Measurements from ENCODE around the gene PLAC1.

PLAC1 gene

DNA sequence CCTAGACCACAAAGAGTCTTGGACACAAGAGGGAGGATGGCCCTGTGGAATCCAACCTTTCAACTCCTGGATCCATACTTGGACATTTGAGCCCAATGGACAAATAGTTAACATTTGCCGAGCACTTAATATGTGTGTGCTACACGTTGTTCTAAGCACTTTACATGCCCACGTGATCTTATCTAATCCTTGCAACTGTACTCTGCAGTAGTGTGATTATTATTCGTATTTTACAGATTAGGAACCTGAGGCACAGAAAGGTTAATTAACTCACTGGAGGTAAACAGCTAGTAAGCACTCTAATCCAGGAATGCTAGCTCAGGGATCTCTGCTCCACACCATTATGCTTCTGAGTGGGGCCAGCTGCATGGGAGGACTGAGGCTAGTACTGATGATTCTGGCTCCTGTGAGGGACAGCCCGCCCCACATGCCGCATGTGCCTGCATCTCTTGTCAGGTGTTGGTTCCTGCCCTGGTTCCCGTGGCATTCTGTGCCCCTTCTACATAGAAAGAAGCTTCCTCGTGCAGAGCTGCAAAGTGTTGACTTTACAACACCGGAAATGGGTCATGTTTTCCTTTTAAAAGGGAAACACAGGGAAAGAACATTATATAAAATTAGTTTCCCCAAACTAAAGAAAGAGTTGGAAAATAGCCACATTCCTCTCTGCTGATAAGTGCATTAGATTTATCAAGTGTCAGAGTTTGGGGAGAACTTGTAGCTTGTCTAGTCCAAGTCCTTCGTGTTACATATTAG is 34.8 kb downstream of the PLAC1 start:
- Histone ChIP-seq H3K4me3 (ENCODE audit: low read length) (no peak overlapping the region), H3K27me3 (ENCODE audit: control insufficient read depth, insufficient read depth, low read length) (no peaks in the 10 kb centered on the region), H3K4me1 (ENCODE audit: control insufficient read depth, insufficient read depth, low read length) (no peaks in the 10 kb centered on the region), H3K9me3 (ENCODE audit: control insufficient read depth, low read length) (no peaks in the 10 kb centered on the region), H3K36me3 (ENCODE audit: control insufficient read depth, insufficient read depth, low read length) (no peaks in the 10 kb centered on the region), H3K9ac (ENCODE audit: low read length) (no peak overlapping the region)

DNA sequence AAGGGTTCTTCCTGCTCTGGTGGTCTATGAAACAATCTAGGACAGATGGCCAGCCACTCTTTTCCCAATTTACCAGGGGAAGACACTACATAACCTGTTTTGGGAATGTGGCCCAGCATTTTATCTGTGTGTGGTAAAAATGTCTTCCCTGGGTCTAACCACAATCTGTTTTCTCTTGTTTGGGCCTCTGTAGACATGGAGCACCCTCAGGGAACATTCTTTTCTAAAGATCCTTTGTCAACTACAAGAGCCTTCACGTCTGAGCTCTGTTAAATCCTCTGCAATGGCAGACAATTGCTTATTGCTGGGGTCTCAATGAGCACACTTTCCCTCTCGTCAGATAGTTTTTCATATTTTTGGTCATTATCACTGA is 35.5 kb downstream of the PLAC1 start:
- no peaks in the 10 kb centered on the region for H3K4me1 ChIP-seq (ENCODE audit: control insufficient read depth, insufficient read depth, low read length)
- no peak overlapping the region for H3K9ac ChIP-seq (ENCODE audit: low read length)
- no peaks in the 10 kb centered on the region for H3K9me3 ChIP-seq (ENCODE audit: control insufficient read depth, low read length)
- no peaks in the 10 kb centered on the region for H3K27me3 ChIP-seq (ENCODE audit: control insufficient read depth, insufficient read depth, low read length)
- H3K4me3 ChIP-seq (ENCODE audit: low read length), result no peak overlapping the region
- no peaks in the 10 kb centered on the region for H3K36me3 ChIP-seq (ENCODE audit: control insufficient read depth, insufficient read depth, low read length)

DNA sequence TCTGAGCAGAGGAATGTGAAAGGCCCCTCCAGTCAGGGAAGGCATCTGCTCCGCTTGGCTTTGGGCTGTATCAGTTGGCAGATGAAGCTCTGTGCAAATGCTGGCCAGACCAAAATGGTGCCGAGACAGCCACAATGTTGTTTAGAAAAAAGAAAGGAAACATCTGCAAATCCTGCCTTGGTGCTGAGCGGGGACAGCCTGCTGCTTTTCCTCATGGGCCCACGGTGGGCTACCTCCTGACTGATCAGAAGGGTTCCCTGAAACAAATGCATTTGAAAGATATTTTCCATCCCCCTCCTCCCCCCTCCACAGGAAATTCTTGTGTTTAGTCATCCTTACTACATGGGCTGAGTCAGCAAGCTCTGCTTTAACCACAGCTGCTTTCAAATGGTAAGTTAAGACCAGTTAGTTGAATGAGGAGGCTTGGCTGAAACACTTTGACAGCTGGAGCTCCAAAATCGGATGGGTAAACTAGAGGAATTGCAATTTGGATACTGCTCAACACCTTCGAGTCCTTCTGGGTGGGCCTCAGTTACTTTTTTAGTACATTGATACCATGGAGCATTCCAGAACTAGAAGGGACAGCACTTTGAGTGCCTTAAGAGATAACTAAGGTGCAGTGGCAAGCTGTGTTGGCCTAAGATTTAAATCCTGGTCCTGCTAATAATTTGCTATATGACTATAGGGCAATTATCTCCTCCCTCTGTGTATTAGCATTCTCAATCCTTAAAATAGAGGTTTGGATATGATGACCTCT is 36.0 kb downstream of the PLAC1 start:
- no peaks in the 10 kb centered on the region for H3K27me3 ChIP-seq (ENCODE audit: control insufficient read depth, insufficient read depth, low read length)
- no peaks in the 10 kb centered on the region for H3K4me1 ChIP-seq (ENCODE audit: control insufficient read depth, insufficient read depth, low read length)
- H3K9ac ChIP-seq (ENCODE audit: low read length), result no peak overlapping the region
- no peaks in the 10 kb centered on the region for H3K9me3 ChIP-seq (ENCODE audit: control insufficient read depth, low read length)
- no peaks in the 10 kb centered on the region for H3K36me3 ChIP-seq (ENCODE audit: control insufficient read depth, insufficient read depth, low read length)
- no peak overlapping the region for H3K4me3 ChIP-seq (ENCODE audit: low read length)

DNA sequence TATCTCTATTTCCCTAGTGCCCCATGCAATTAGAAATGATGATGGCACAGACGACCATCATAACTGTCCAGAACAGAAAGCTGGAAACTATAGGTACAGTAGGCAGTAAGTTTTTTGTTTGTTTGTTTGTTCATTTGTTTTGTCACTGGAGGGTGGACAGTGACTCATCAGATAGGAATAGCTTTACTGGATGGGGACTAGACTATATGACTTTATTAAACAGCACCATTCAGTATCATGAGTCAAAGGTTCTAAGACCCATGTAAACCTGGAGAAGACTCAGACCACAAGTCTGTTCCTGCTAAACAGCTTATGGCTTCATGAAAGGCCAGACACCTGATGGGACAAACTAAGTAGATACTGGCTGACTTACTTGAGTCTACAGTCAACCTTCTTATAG is 38.4 kb downstream of the PLAC1 start:
- H3K9ac ChIP-seq (ENCODE audit: low read length), result no peak overlapping the region
- H3K36me3 ChIP-seq (ENCODE audit: control insufficient read depth, insufficient read depth, low read length), result no peaks in the 10 kb centered on the region
- H3K27me3 ChIP-seq (ENCODE audit: control insufficient read depth, insufficient read depth, low read length), result no peaks in the 10 kb centered on the region
- H3K4me3 ChIP-seq (ENCODE audit: low read length), result no peak overlapping the region
- no peaks in the 10 kb centered on the region for H3K9me3 ChIP-seq (ENCODE audit: control insufficient read depth, low read length)
- no peaks in the 10 kb centered on the region for H3K4me1 ChIP-seq (ENCODE audit: control insufficient read depth, insufficient read depth, low read length)

DNA sequence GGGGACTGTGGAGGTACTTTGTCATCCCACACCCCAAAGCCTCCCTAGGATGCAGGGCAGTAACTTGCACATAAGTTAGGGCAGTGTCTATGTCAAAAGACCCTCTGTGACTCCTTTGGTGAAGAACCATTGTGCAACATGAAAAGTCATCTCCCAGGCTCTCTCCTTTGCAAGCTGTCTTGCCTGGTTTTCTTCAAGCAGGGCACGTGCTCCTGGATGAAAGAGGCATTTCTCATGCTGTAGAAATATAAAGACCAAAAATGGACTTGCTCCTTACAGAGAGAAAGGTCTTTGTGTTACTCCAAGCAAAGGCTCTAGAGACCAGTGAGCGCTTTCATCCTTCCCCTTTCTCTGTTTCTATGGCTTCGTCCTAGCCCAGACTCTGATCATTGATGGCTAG is 44.9 kb downstream of the PLAC1 start:
- no peaks in the 10 kb centered on the region for H3K27me3 ChIP-seq (ENCODE audit: control insufficient read depth, insufficient read depth, low read length)

DNA sequence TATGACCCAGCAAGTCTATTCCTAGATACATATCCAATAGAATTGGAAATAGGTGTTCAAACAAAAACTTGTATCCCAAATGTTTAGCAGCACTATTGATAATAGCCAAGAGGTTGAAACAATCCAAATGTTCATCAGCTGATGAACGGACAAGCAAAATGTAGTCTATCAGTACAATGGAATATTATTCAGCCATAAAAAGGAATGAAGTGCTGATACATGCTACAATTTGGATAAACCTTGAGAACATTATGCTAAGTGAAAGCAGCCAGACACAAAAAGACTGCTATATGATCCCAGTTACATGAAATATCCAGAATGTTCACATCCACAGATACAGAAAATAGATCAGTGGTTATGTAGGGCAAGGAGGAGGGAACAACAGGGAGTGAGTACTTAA is 50.1 kb downstream of the PLAC1 start:
- no peak overlapping the region for H3K4me3 ChIP-seq (ENCODE audit: low read length)

More for the DNA sequence above, 44.9 kb downstream of the PLAC1 start:
- no peak overlapping the region for H3K9ac ChIP-seq (ENCODE audit: low read length)
- H3K9me3 ChIP-seq (ENCODE audit: control insufficient read depth, low read length), result no peaks in the 10 kb centered on the region
- no peak overlapping the region for H3K4me3 ChIP-seq (ENCODE audit: low read length)
- no peaks in the 10 kb centered on the region for H3K4me1 ChIP-seq (ENCODE audit: control insufficient read depth, insufficient read depth, low read length)
- no peaks in the 10 kb centered on the region for H3K36me3 ChIP-seq (ENCODE audit: control insufficient read depth, insufficient read depth, low read length)

DNA sequence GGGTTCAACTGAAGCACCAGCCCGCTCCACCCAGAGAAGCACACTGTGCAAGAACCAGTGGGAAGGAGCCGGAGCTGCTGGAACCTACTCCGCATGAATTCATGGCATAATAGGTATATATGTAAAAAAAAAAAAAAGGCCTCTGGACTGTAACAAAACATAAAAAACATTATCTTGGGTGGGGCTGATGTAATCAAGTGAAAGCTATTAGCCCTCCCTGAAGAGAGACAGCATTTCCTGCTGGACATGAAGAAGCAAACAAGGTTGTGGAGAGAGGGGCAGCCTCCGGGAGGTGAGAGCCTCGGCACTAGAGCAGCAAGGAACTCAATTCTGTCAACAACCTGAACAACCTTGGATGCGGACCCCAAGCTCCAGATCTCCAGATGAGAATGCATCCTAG is 50.7 kb downstream of the PLAC1 start:
- peaks cover 9% of the 10 kb centered on the region for H3K4me1 ChIP-seq (ENCODE audit: control insufficient read depth, insufficient read depth, low read length)
- no peaks in the 10 kb centered on the region for H3K27me3 ChIP-seq (ENCODE audit: control insufficient read depth, insufficient read depth, low read length)
- H3K9ac ChIP-seq (ENCODE audit: low read length), result no peak overlapping the region
- no peaks in the 10 kb centered on the region for H3K36me3 ChIP-seq (ENCODE audit: control insufficient read depth, insufficient read depth, low read length)
- no peak overlapping the region for H3K4me3 ChIP-seq (ENCODE audit: low read length)
- H3K9me3 ChIP-seq (ENCODE audit: control insufficient read depth, low read length), result no peaks in the 10 kb centered on the region

More for the DNA sequence above, 50.1 kb downstream of the PLAC1 start:
- Histone ChIP-seq H3K4me1 (ENCODE audit: control insufficient read depth, insufficient read depth, low read length) (peaks cover 9% of the 10 kb centered on the region), H3K9me3 (ENCODE audit: control insufficient read depth, low read length) (no peaks in the 10 kb centered on the region), H3K9ac (ENCODE audit: low read length) (no peak overlapping the region), H3K27me3 (ENCODE audit: control insufficient read depth, insufficient read depth, low read length) (no peaks in the 10 kb centered on the region), H3K36me3 (ENCODE audit: control insufficient read depth, insufficient read depth, low read length) (no peaks in the 10 kb centered on the region)

DNA sequence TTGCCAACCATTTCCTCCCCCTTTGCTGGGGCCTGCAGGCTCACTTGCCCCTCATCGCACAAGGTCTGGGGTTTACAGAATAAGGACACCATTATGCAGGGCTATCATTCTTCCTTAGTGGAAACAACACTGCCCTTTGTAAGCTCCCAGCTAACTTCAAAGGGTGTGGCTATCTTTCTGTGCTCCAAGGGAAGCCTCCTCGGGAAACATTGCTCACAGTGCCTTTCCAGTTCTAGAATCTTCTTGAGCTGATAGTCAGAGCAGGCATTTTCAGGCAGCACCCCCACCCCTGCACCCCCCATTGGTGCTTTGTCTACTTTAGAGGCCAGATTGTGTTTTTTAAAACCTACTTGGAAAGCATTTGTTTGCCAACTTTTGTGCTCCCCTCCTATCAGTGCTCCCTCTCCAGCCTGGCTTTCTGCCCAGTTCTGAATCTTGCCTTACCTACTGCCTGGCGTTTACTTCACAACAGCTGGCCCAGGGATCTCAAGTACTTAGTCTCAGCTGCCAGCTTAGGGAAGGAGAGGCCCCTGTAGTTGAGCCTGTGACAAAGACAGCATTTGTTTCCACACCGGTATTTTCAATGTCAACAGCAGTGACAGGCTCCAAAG is 53.5 kb downstream of the PLAC1 start:
- H3K27me3 ChIP-seq (ENCODE audit: control insufficient read depth, insufficient read depth, low read length), result no peaks in the 10 kb centered on the region
- peaks cover 9% of the 10 kb centered on the region for H3K4me1 ChIP-seq (ENCODE audit: control insufficient read depth, insufficient read depth, low read length)

DNA sequence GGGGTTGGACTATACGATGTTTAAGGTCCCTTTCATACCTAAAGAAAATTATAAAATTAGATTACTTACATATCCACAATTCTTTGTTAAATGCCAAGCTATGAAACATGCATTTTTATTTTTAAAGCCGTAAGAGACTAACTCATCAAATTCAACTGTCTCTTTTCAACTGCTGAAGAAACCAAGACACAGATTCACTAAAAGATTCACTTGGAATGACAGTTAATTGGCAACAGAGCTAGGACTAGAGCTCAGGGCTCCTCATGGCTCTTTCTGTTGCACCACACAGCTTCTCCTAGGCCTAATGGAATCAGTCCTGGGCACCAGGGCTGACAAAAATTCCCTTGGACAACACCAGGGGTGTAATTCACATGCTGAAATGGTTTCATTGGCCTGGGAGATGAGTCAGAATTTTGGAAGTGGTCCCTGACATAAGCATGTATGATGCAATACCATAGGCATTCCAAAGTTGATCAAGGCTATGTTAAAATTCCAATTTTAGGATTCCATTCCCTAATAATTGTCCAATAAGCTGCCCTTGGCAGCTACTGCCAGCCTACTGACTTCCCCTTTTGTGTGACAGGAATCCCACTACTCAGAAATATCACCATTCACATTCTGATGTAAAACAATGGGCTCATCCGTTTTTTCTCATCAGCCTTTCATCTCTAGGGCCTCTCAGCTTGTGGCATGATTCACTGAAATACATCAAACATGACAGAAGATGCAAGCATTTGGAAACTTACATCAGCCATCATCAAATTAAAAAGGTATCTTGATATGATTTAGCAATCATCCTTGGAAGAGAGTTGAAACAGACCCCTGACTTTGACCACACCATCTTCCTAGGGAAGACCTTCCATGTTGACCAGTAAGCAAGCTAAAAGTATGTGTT is 54.2 kb downstream of the PLAC1 start:
- H3K27me3 ChIP-seq (ENCODE audit: control insufficient read depth, insufficient read depth, low read length), result no peaks in the 10 kb centered on the region
- no peak overlapping the region for H3K4me3 ChIP-seq (ENCODE audit: low read length)
- no peaks in the 10 kb centered on the region for H3K36me3 ChIP-seq (ENCODE audit: control insufficient read depth, insufficient read depth, low read length)
- no peak overlapping the region for H3K9ac ChIP-seq (ENCODE audit: low read length)
- H3K4me1 ChIP-seq (ENCODE audit: control insufficient read depth, insufficient read depth, low read length), result peaks cover 9% of the 10 kb centered on the region
- H3K9me3 ChIP-seq (ENCODE audit: control insufficient read depth, low read length), result no peaks in the 10 kb centered on the region

More for the DNA sequence above, 53.5 kb downstream of the PLAC1 start:
- Histone ChIP-seq H3K36me3 (ENCODE audit: control insufficient read depth, insufficient read depth, low read length) (no peaks in the 10 kb centered on the region), H3K4me3 (ENCODE audit: low read length) (no peak overlapping the region), H3K9me3 (ENCODE audit: control insufficient read depth, low read length) (no peaks in the 10 kb centered on the region), H3K9ac (ENCODE audit: low read length) (no peak overlapping the region)

DNA sequence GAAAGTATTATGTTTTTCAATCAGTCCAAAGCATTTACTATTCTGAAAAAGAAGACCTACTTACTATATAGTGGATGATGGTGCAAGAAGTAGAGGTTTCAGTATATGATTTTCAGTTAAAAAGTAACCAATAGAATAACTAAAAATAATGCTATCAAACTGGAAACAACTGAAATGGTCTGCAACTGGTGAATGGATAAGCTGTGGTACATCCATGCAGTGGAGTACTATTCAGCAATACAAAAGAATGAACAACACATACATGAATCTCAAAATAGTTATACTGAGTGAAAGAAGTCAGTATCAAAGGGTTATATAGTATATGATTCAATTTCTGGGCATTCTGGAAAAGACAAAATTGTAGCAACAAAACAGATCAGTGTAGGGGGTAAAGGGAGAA is 55.9 kb downstream of the PLAC1 start:
- no peak overlapping the region for H3K4me3 ChIP-seq (ENCODE audit: low read length)
- no peaks in the 10 kb centered on the region for H3K36me3 ChIP-seq (ENCODE audit: control insufficient read depth, insufficient read depth, low read length)
- peaks cover 9% of the 10 kb centered on the region for H3K4me1 ChIP-seq (ENCODE audit: control insufficient read depth, insufficient read depth, low read length)

DNA sequence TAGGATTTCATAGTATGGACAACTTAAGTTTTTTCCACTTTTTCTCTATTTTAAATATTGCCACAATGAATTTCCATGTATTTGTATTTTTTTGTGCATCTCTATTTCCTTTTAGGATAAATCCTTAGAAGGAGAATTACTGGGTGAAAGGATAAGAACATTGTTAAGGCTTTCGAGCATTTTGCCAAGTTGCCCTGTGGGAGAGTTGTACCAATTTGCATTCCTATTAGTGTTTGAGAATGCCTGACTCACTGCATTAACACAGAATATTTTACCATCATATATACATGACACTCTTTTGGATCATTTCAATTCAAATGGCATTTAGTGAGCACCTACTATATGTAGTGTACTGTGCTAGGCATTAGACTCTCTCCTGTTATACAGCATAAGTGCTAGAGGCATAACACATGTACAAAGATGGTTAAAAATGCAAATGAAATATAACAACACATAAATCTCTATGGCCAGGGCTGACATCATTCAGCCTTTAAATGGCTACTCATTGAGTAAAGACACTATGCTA is 57.0 kb downstream of the PLAC1 start:
- Histone ChIP-seq H3K36me3 (ENCODE audit: control insufficient read depth, insufficient read depth, low read length) (no peaks in the 10 kb centered on the region), H3K4me3 (ENCODE audit: low read length) (no peak overlapping the region), H3K4me1 (ENCODE audit: control insufficient read depth, insufficient read depth, low read length) (peaks cover 9% of the 10 kb centered on the region), H3K9me3 (ENCODE audit: control insufficient read depth, low read length) (no peaks in the 10 kb centered on the region), H3K9ac (ENCODE audit: low read length) (no peak overlapping the region), H3K27me3 (ENCODE audit: control insufficient read depth, insufficient read depth, low read length) (no peaks in the 10 kb centered on the region)

More for the DNA sequence above, 55.9 kb downstream of the PLAC1 start:
- H3K27me3 ChIP-seq (ENCODE audit: control insufficient read depth, insufficient read depth, low read length), result no peaks in the 10 kb centered on the region
- H3K9me3 ChIP-seq (ENCODE audit: control insufficient read depth, low read length), result no peaks in the 10 kb centered on the region
- H3K9ac ChIP-seq (ENCODE audit: low read length), result no peak overlapping the region

Data from mucosa of stomach (tissue), 1 donor.